C4-2B (cell line): ENCODE measurements around the gene ZNF860.

Experiments used
- ZFX ChIP-seq: fragments of 450-650 bp; IDR thresholded peaks from 2 replicates; pipeline ENCODE4 v1.6.1; 2017
- TF ChIP-seq, protein P1 (sequence below): fragments of 450-650 bp; conservative IDR thresholded peaks from 2 replicates; pipeline ENCODE4 v1.5.1; 2017; ENCODE audit warnings: mild to moderate bottlenecking

DNA sequence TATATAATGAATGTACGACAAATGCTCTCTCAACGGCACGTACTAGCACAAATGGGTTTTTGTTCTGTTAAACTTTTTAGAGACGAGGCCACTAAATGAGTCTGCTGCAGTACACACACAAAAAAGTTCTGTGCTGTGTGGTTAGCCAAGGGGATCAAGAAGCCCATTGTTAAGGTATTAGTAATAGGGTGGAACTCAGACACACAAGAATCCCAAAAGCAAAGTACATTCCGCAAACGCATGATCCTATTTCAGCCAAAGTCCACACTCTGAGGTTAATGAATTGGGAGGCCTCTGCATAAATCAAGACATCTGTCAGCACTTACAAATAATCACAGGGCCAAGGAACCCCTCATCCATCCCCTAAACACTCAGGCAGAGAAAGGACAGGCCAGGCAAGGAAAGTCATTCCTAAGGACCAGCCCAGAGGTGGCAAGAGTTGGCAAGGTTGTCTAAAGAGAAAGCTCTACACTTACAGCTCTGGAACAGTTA, 12.6 kb upstream of the ZNF860 start:
- TF ChIP-seq, protein P1, sequence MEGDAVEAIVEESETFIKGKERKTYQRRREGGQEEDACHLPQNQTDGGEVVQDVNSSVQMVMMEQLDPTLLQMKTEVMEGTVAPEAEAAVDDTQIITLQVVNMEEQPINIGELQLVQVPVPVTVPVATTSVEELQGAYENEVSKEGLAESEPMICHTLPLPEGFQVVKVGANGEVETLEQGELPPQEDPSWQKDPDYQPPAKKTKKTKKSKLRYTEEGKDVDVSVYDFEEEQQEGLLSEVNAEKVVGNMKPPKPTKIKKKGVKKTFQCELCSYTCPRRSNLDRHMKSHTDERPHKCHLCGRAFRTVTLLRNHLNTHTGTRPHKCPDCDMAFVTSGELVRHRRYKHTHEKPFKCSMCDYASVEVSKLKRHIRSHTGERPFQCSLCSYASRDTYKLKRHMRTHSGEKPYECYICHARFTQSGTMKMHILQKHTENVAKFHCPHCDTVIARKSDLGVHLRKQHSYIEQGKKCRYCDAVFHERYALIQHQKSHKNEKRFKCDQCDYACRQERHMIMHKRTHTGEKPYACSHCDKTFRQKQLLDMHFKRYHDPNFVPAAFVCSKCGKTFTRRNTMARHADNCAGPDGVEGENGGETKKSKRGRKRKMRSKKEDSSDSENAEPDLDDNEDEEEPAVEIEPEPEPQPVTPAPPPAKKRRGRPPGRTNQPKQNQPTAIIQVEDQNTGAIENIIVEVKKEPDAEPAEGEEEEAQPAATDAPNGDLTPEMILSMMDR = no peak
- TF ChIP-seq ZFX = no peak
